GM19467 (cell line): Measurements from ENCODE around the gene C10orf105.

Experiments used
- ATAC-seq: cut with Tn5 transposase; IDR thresholded peaks from one replicate; pipeline ENCODE4 v1.9.1; 2021; ENCODE audit warnings: mild to moderate bottlenecking, moderate library complexity; ENCODE audit not compliant: unreplicated experiment

The C10orf105 gene, protein sequence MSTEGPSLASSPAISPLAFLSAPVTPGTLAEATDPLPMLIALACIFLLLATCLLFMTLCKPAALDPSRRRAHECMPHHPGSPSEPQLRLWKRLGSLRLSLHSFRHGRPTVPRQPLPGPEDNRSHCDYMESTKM

DNA sequence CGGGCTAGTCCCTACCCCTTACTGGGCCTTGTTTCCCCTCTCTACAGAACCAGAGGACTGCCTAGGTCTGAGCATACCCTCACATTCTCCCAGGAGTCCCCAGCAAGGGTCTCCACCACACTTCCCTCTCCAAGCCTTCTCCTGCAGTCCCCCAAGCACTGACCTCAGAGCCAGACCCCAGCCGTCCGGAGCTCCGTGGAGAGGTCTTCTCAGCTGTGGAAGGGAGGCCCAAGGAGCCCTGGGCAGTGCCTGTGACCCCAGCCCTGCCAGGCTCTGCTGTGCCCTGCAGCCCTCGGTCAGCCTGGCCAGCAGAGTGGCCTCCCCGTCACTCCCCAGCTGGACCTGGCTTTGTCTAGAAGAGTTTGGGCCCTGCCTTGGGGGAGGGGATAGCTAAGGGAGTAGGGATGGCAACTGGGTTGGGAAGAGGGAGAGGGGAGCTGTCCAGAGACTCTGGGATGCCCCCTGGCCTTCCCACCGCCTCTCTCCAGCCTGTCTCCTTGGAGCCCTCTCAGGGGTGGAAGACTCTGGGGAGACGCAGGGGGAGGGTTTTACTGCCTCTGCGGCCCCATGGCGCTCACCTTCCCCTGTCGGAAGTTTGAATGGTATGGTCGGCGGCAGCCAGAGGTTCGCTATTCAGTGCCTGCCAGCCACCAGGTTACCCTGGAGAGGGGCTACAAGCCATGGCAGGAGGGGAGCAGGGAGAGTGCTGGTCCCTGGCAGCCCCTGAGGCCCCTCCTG, at the start of gene C10orf105:
TSS of gene C10orf105 (minus strand) at position 315 of the 738 bp plus-strand sequence. CDS start 3,441 bp downstream, outside the sequence.
- ATAC-seq: no peak

DNA sequence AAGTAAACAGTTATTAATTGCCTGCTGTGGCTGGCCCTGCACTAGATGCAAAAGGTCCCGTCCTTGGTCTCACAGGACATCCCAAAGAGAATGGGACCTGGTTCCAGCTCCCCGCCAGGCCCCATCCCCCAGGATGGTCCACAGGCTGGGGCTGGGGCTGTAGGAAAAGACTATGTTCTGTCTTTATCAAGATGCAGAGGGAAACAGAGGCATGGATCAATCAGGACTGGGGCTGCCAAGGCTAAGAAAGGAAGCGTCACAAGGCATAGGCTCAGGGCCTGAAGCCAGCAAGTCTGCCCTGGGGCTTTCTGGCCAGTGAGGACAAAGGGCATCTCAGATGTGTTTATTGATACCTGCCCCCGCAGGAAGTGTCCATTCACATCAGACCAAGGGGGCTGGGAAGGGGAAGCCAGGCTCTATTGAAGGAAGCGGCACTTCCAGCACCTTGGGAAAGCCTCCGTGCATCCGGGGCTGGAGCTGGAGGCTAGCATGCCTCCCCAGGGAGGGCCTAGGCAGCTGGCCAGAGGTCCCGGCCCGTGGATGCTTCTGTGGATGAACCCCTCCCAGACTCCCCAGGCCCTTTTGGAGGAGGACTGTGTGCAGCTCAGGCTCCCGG, 48.0 kb upstream of the C10orf105 start:
- ATAC-seq: no peak

DNA sequence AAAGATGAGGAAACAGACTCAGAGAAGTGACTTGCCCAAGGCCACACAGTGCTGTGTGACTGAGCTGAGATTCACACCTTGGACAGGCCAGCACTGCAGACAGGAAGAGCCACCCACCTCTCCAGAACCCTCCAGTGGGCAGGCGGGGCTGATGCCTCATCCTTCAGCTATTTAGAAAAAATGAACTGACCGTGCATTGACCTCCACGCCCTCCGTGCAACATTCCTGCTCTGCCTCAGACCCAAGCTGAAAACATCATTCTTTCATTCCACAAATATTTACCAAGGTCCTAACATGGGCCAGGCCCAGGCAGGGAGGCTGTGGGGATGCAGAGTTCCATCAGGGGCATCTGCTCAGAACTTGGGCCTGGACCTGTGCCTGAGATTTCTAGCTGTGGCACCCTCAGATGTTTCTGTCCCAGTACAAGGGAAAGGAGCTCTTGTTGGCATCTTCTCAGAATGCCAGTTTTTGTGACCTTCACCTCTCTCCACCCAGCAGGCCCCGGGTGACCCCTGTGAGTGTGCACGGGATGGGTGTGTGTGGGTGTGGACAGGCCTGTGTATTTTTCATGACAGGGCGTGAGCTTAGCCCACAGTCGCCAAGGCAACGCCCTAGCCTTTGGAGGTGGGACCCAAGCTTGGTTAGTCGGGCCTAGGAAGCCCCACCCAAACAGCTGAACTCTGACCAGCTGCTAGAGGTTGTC, 47.3 kb upstream of the C10orf105 start:
- ATAC-seq: no peak

DNA sequence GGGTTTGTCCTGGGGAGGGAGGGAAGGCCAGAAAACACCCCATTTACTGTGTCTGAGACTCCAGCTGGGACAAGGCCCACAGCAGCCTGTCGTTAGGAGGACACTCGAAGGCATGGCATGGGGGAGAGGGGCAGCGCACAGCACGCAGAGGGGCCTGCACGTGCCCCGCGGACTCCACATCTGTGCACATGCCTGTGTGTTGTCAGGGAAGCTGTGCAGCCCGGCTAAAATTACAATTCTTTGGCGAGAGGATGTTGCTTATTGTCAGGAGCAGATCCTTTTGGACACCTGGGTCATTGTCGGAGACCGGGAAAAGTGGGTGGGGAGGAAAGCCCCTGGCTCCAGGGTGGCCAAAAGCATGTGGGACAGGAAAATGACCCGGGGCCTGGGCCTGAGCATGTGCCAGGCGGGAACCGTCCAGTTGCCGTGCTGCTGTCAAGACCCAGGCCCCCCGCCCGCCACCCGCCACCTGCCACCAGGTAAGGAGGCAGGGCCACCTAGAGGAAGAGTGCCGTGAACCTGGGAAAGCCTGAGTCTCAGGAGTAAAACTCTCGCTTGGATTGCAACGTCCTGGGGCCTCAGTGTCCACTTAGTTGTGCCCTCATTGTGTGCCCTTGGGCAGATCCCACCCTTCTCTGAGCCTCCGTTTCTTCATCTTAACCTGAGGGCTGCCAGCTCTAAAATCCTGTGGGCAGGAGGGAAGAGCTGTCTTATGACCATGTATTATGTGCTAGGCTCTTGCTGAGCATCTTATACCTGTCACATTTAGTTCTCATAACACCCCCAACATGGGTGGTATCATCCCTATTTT, 46.5 kb upstream of the C10orf105 start:
- no peak for ATAC-seq

DNA sequence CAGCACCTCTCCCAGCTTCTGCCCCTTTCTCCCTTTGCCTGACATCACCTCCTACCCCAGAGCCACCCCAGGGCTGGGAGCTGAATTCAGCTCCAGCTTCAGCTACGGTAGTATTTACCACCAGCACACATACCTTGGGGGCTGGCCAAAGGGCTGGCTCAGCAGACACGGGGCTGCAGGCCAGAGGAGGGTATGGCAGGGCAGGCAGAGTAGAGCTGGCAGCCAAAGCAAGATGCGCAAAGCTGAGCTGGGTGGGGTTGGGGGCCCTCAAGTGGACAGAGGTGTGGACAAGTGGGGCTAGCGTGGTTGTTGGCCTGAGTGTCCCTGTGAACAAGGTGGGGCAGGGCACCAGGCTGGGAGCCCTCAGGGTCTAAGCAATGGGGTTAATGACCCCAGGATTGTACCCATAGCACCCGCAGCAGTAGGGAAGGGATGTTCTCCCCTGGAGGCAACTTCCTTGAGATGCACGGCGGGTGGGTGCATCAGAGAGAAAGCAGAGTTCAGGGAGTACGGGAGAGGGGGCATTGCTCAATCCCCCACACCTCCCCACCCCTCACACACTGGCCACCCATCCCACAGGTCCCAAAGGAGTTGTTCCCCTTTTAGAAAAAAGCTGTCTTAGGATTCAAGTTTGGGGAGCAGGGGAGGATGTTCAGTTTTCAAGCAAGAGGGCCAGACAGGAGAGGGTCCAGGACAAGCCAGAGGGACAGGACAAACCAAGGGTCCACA, 45.8 kb upstream of the C10orf105 start:
- no peak for ATAC-seq

DNA sequence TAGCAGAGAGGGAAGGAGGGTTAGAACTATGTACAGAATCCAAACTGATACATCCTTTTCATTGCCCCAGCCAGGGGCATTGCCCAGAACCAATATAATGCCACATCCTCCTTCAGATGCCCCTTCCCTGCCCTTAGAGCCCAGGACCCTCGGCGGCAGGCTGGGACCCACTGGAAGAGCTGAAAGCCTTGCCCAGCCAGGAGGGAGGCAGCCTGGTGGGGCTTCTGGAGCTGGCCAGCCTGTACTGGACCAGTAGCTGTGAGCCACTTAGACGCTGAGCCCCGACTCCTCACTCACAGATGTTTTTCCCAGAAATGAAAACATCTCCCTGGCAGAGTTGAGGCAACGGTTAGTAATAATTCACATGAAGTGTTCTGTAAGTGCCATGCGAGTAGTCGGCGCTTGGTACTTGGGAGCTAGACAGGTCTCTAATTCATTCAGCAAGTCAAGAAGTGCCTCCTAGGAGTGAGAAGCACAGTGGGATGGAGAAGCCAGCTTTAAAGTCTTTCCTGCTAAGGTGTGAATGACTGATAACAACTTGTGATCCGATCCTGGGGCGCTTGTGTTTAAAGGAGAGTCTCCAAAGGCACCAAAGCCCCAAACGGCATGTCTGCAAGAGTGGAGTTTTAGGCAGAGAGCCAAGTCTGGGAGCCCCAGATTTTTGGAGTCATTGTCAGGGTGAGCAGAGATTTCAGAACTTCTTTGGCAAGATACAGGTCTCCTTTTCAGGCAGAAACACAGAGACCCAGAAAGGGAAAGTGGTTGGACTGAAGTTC, 44.0 kb upstream of the C10orf105 start:
- ATAC-seq: no peak

DNA sequence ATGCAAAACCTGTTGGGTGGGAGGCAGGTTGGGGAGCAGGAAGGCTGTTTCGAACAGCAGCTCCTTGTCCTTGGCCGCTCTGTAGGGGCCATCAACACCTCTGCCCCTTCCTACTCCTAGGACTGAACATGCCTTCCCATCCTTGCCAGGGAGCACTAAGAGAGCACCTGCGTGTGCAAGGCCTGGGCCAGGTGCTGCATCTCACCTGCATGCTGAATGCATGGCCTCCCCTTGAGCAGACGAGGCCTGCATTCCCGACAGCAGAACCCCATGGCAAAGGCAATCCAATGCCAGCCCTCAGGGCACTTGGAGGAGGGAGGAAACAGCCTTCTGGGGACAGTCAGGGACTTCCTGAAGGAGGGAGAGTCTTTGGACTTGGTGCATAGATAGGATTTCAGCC, 42.7 kb upstream of the C10orf105 start:
- no peak for ATAC-seq

DNA sequence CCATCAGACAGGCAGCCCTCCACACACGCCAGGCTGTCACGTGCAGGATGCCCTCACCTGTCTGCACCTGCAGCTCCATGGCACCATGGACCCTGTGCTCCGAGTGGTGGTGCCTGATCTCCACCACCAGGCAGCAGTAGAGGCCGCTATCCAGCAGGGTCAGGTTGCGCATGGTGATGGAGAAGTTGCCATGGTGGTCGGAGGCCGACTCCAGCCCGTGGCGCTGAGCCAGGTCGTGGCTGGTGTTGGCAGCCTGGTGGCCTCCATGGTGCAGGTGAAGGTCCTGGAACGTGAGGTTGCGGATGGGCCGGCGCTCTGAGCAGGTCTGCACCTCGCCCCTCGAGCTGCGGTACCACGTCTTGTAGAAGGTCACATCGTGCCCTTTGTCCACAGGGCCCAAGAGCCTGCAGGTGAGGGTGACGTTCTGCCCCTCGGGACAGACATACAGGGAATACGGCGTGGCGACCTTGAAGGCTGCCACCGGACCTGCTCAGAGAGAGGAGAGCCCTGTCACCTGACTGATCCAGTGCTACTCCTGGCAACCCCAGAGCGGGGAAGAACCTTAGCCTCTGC, 42.0 kb upstream of the C10orf105 start:
- no peak for ATAC-seq

DNA sequence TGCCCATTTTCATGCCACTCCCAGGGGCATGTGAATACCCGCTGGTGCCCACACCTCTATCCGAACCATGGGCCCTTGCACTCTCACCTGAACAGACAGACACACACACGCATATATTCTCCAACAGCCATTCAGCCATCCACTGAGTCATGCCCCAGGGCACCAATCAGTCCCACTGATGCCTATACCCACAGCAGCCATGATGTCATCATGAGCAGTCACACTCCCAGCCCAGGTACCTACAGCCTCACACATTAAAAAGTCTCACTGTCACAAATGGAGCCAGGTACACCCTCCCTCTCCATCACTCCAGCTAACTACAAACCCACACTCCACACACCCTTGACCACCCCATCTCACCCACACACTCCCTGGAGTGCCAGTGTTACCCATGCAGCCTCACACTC, 41.5 kb upstream of the C10orf105 start:
- ATAC-seq: no peak

DNA sequence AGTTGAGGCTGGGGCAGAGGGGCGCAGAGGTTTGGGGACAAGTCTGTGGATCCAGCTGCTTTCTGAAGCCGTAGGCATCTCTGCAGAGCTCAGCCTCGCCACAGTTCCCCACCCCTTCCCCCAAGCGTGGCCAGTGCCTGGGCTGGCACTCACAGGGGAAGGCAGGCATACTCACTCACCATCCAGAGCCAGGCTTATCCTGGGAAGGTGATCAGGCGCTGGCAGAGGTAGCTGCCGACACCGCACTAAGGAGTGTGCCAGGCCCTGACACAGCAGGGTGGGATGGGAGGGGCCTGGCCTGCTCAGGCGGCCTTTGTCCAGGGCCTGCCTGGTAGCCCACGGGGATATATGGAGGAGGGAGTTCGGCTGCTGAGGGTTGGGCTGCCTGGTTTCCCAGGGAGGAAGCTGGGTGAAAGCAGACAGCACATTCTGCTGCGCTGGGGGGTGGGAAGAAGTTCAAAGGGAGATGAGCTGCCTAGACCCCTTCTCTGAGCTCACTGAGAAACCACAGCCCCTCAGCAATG, 37.9 kb upstream of the C10orf105 start:
- no peak for ATAC-seq

DNA sequence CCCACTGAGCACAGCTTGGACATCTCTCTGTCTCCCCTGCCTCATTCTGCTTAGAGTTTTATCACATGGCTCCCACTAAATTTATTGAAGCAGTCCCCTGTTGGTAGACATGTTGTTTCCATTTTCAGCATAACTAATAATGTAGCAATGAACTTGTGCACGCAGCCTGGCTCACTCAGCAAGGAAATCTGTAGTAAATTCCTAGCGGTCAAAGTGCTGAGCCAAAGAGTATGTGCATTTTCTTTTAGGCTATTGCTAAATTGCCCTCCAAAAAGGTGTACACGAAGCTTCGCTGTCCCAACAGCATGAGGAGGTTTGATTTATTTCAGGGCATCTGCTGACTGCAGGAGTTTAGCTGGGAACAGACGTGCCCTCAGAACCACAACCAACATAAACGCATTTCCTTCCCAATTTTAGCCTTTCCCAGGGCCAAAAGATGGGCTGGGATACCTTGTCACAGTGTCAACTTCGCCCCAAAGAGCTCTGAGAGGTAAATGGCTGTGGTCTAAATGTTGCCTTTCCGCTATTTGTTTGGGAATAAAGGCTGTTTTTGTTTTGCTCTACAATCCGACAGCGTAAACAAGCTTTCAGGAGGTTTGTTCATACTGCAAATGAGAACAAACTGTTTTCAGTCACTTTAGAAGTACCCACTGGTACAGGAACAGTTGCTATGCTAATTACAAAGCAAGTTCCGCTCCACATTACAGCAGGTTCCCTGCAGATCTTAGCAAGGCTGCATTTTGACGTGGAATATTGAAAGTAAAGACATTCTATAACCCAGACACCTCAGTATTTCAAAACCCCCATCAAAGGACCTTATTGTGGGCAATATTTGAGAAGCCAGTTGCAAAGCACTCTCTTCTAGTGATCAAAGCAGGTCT, 37.0 kb upstream of the C10orf105 start:
- no peak for ATAC-seq

DNA sequence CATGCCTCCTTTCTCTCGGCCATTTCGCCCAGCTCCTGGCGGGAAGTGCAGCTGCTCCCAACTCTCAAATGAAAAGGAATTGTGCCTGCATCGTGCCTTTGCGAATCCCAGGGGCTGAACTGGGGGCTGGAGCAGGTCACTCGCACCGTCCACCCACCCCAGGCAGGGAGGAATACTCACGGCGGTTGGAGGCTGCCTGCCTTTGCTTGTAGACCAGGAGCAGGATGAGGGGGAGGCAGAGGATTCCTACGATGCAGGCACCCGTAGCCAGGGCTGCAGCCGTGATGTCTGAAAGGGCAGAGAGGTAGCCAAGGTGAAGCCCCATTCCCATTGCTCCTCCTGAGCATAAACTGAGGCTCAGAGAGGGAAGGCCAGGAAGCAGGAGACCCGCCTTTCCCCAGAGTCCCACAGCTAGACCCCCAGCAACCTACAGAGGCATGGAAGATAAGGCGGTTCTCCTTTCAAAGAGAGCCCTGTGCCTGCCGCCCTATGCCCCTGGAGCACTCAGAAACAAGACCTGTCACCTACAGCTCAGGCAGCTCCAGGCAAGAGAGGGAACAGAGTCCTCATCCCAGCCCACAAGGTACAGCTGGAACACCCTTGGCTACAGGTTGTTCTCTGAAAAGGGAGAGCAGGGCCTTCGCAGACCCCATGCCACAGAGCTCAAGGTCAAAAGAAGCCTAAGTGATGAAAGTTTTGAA, 35.8 kb upstream of the C10orf105 start:
- ATAC-seq: no peak

DNA sequence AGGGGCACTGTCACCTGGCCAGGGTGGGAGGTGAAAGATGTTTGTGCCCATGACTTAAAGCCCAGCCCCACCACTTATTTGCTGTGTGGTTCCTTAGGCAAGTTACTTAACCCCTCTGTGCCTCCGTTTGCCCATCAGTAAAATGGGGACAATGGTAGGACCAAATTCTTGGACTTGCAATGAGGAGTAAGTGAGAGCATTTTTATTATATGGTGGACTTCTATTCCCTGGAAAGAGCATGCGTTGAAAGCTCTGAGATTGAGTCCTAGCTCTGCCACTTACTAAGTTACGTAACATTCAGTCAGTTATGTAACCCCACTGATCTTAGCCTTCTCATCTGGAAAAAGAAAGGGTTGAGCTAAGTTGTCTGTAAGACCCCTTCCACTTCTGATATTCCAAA, 35.0 kb upstream of the C10orf105 start:
- no peak for ATAC-seq

DNA sequence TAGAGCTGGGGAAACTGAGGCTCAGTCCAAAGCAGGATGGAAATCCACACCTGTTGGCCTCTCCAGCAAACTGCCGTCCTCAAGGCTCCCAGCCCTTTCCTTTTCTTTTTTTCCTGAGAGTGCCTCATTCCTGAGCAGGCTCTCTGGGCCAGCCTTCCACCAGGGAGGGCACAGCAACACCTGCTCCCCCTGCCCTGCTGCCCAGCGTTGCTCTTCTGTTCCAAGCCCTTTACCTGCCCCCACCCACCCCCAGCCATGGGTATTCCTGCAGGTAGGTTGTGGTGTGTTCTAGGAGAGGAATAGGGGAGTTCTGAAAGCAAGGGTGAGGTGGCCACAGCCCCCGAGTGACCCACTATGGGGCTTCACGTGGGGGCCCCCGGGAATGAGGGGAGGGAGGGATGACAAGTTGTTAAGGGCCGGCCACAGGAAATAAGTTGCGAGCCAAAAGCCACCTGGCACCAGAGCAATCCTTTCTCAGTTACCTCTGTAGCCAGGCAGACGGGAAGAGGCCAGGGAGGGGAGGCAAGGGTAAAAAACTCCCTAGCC, 34.5 kb upstream of the C10orf105 start:
- ATAC-seq: no peak

DNA sequence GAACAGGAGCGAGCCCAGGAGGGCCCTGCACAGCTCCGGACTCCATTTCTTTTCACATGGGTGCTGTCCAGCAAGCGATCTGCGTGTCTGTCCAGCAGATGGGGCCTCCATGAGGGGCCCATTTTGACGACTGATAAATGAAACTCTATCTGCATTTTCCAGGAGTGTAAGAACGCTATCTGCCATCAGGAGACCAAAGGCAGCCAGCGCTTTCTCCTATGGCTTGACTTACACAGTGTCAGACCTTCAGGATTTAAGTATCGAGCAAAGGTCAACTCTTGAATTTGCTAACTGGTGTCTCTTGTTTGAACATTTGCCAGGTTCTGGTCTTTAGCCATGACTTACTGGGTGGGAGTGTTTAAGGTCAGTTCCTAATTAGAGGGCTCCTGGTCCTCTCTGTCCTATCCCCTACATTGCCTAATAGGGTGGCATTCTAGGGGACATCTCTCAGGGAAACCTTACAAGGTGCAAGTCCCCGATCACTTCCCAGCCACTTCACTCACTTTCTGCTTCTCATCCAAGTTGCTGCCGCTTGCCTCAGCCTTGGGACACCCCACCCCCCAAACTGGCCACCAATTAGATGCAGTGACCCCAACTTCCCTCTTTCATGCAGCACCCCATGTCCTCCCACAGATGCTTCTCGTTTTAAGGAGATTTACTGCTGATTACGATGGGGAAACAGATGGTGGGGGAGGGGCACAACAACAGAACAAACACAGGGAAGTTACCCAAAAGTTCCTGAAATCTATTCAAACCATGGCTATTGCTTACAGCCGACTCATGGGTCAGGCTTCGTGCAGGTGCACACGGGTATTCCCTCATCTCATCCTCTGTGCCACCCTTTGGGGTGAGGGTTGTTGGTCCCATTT, 33.7 kb upstream of the C10orf105 start:
- no peak for ATAC-seq
